AG09319 (cell line): ENCODE measurements around the gene SULF2.

Source experiments
- DNase-seq: peaks from one replicate; pipeline ENCODE4 v3.0.0-alpha.2; 2010; ENCODE audit warnings: low read depth; ENCODE audit errors: extremely low read depth
- TF ChIP-seq, protein P1 (sequence below): IDR thresholded peaks from 2 replicates; pipeline ENCODE4 v1.5.1; 2011; ENCODE audit warnings: low read depth, mild to moderate bottlenecking, inconsistent platforms, low read length, moderate library complexity

Gene SULF2

GRCh38 chr20:47703748-47704147 is 81.5 kb downstream of the SULF2 start:
- DNase-seq = no peak
- TF ChIP-seq, protein P1, sequence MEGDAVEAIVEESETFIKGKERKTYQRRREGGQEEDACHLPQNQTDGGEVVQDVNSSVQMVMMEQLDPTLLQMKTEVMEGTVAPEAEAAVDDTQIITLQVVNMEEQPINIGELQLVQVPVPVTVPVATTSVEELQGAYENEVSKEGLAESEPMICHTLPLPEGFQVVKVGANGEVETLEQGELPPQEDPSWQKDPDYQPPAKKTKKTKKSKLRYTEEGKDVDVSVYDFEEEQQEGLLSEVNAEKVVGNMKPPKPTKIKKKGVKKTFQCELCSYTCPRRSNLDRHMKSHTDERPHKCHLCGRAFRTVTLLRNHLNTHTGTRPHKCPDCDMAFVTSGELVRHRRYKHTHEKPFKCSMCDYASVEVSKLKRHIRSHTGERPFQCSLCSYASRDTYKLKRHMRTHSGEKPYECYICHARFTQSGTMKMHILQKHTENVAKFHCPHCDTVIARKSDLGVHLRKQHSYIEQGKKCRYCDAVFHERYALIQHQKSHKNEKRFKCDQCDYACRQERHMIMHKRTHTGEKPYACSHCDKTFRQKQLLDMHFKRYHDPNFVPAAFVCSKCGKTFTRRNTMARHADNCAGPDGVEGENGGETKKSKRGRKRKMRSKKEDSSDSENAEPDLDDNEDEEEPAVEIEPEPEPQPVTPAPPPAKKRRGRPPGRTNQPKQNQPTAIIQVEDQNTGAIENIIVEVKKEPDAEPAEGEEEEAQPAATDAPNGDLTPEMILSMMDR = no peak

- no peak for DNase-seq
- TF ChIP-seq, protein P1 = no peak
Observed at GRCh38 chr20:47701612-47702011, 83.7 kb downstream of the SULF2 start.

- TF ChIP-seq, protein P1 = no peak
- DNase-seq = no peak
Observed at GRCh38 chr20:47700327-47700726, 85.0 kb downstream of the SULF2 start.

DNA sequence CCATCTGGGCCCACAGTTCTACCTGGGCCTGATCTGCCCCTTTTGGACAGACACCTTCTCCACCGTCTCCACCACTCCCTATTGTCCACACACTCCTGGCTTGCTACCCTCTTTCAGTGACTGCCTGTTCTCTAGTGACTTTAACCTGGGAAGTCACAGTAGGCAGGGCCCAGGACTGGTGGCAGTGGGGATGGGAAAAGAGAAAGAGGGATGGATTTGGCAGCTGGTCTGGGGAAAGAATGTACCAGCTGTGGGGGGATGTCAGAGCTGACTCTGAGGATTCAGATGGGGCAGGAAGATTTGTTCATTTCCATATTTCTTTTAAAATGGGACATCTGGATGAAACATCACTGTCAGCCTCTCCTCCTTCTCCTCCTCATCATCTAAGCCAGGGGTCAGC is 85.5 kb downstream of the SULF2 start:
- TF ChIP-seq, protein P1 = no peak
- DNase-seq = no peak

DNA sequence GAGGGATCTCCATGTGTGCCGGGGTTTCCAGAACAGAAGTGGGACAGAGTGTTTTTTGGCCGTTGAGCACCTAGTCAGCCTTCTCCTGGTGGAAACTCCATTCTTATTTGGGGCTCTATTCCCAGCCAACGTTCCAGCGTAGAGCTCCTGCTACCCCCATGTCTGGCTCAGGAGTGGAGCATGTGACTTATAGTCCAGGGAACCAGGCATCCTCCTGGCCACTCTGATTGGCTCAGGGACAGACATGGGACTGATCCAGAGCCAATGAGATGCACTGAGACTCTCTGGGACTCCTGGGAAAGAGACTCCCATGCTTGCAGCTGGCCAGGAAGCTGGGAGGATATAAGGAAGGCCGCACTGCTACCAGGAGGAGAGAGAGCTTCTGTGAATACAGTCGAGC is 87.1 kb downstream of the SULF2 start:
- TF ChIP-seq, protein P1 = no peak
- DNase-seq = no peak

DNA sequence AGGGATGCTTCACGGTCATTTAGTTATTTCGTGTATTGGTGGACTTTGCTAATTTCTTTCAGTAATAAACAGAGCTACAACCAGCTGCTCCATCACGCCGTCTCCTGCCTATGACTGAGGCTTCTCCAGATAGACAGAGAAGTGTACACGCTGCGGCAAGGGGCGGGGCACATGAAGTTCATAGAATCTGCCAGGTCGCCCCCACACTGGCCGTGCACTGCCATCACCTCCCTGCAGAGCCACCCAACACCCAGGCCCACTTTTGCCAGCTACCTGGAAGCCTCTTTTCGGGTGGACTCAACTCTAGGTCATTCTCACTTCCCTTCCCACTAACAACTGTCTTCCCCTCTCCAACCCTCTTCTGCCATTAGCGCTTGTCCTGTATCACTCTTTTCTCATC is 88.4 kb downstream of the SULF2 start:
- TF ChIP-seq, protein P1 = no peak
- DNase-seq = no peak

GRCh38 chr20:47694021-47694818 is 91.1 kb downstream of the SULF2 start:
- DNase-seq = no peak
- TF ChIP-seq, protein P1 = no peak
